ENCODE data around the gene PARD3B.

The PARD3B gene

DNA sequence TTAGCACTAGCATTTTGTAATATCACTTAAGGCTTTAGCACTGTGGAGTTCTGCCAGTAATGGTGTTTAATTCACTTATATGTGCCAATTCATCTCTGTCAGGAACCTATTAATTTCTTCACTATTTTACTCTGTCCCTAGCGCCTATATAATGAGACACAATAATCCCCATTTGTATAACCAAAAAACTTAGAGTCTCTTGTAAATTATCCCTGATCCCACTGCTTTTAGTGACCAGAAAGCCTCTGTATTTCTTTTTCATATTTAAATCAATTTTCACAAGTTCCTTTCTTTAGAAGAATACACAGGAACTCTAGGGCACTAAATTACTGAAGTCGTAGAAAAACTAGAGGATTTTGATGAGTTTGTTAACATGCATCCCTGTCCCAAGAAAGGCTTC lies 894.3 kb downstream of the PARD3B start:
- no peak for FAIRE-seq

DNA sequence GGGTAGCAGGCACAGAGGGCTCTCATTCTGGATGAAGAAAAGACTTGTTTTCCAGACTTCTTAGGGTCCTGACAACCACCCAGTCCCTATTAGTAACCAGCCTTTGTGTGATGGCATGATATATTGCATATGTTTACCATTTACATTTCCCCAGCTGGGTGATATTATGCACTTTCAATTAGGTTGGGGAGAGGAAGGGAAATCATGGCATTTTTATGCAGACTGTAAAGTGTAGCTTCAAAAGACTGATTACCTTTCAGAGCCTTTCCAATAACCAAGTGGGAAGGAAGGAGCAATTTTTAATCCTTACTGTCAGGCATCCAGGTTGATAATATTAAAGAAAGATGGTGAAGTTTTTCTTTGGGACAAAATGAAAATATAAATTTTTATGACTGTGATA lies 896.2 kb downstream of the PARD3B start:
- no peak for FAIRE-seq

DNA sequence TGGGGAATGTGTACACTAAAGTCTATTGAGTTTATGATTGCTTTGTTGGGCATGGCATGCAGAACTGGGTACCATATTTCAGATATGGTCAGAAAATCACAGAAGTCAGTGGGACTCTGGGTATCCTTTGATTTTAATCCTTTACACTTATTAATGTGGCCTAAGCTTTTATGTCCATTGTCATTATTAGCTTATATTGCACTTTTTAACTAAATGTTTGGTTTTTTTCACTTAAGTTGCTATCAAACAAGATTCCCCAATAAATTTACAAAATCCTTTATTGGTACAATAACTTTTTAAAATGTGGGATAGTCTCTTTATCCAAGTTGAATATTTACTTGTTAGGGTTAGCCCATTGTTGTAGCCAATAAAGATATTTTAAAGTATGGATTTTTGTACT lies 902.9 kb downstream of the PARD3B start:
- FAIRE-seq, result no peak

DNA sequence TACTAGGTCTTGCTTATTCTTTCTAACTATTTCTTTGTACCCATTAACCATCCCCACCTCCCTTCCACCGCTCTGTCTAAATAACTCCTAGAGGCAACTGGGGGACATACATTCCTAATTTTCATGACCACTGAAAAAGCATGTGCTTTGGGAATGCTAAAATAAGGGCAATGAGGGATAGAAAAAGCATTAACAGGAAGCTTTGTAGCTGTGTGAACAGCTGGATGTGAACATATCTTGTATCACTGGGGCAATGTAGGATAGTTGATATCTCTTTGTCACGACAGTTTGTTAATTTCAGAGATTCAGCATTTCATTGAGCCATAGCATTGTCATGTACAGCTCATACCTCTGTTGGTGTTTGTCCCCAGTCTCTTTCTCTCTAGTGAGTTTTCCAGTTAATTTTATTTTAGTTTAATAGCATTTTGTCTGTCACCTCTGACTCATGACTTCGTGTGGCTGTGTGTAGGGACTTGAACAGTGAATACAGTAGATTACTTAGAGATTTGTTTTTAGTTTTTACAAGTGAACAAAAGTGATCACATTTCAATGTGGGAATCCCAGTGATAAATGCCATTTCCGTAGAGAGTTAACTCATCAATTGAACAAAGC lies 906.7 kb downstream of the PARD3B start:
- FAIRE-seq, result no peak

DNA sequence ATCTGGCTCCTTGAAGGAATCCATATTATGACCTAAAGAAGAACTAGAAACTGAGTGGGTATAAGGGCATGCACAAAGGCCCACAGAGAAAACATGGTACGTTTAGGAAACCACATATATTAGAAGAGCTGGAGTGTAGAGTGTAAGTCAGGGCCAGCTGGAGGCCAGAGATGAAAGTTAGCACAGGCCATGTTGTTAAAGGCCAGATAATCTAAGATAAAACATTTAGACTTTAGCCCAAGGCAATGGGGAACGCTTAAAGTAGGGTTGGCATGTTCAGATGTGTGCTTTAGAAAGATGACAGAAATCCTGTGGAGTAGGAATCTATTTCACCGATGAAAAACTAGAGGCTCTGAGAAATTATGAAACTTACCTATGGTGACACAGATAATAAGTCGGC lies 907.9 kb downstream of the PARD3B start:
- FAIRE-seq, result no peak

DNA sequence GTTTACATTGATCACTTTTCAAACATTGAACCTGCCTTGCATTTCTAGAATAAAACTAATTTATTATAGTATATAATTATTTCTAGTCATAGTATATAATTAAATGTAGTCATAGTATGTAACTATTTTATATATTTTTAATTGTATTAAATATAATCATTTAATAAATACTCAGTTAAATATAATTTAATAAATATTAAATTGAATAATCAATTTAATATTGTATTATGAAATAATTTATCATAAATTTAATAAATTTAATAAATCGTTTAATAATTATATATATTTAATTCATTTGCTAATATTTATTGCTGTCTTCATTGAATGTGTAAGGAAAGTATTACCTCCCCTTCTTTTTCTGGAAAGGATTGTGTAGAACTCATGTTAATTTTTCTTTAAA lies 911.4 kb downstream of the PARD3B start:
- FAIRE-seq, result peak; percentile 92

DNA sequence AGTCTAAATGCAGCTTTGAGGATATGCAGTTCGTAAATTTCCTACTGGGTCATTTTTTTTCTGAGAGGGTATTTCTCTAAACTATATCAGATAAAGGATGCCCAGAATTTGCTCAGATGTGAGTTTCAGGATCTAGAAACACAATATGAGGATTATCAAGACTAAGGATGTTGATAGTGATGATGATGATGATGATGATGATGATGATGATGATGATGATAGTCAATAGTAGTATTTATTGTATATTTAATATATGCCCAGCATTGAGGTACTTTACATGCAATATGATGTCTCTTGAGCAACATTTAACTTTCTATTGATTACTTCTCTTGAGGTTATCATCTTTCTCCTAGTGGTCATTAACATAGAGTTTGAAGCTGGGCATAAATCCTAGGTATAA lies 914.9 kb downstream of the PARD3B start:
- no peak for FAIRE-seq

DNA sequence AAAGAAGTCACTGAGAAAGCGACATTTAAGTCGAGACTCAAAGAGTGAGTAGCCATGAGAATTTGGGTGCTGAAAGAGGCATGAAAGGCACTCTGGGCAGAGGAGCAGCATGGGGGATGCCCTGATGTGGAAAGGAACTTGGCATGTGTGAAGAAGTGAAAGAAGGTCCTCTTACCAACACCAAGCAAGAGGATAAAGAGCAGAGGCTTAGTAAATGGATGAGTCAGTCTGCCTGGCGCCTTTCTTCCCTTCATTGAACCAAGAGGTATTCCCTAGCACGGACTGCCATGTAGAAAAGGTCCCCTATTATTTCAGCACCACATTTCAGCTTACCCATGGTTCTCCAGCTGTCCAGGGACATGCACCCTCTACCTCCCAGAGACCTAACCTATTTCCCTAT lies 915.9 kb downstream of the PARD3B start:
- FAIRE-seq, result no peak

DNA sequence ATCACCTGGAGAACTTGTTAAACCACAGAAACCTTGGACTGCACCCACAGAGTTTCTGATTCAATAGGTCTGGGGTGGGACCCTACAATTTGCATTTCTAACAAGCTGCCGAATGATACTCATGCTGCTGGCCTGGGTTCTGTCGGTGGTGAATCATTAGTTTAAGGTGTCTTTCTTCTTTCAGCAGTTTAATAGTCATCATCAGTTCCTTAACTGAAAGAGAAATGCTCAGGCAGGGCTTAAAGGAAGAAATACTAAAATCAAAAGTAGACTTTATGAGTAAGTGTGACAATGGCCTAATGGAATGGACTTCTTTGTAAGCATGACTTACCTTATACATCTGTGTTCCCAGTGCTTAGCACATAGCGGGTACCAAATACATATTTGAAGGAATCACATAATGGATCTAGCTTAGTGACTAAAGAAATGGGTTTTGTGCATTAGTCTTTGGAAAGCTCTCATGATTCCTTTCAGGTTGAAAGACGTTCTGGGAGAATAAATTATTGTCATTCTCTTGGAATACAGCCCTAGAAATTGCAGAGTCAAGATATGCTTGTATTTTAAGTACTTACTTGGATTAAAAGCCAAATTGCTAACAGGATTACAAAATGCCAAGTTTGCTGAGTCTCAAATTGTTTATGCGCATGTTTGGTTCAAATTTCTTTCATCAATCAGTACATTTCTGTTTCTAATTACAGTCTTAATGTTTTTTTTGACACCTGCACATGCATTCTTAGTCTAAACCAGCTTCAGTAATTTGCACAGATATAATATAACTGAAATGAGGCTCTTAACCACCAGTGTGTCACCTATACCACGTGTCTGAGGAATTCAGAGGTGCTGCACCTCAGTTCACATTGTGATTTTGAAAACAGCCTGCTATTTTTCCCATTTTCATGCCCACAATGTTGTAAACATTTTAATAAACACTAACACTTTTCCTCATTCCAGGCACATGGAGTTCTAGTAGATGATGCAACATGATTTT lies 916.7 kb downstream of the PARD3B start:
- FAIRE-seq, result no peak

DNA sequence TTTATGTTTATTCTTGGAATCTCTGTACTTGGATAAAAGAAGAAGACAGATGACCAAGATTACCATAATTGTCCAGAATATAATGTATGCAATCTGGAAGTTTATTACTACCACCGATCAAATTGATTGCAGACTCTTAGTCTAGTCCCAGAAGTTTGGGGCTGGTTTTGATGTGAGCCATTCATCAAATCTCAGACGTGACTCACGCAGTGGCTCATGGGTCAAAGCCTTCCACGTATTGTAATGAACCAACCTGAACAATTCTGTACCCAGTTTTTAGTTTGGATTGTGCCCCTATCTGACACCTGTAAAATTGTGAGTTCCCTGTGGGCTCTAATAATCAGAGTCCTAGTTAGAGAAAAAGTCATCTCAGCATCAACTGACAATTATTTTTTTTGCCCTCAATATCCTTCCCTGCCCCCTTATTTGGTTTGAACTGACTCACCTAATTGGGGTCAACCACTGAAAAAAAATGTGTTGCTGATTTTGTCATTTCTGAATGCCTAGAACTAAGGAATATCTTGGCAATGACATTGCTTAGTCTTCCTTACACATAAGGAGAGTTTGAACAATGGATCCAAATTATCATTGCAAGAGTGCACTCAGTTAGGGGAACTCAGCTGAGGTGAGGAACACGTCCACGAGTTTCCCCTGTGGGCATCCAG lies 917.5 kb downstream of the PARD3B start:
- no peak for FAIRE-seq

DNA sequence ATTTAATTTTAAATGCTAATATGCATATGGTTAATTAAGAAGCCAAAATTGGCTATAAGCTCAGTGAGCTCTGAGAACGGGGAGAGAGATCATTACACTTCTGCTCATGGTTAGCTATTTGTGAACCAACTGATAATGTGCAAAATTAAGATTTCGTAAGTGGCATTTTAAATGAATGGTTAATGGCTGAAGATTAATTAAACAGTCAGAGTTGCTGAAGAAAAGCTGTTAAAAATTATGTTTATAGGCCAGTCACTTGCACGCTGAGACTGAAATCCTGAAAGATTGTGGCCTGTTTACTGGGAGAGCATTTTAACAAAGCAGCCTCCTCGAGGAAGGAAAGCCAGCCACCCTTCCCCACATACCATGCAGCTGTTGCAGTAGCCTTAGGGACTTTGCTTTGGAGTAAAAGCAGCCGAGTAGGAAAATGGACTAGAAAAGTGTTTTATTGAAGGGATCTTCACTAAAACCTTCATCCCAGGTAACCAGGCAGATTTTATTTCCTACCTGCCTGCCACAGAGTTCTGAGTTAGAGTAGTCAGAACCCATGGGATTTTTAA lies 918.3 kb downstream of the PARD3B start:
- FAIRE-seq, result no peak

DNA sequence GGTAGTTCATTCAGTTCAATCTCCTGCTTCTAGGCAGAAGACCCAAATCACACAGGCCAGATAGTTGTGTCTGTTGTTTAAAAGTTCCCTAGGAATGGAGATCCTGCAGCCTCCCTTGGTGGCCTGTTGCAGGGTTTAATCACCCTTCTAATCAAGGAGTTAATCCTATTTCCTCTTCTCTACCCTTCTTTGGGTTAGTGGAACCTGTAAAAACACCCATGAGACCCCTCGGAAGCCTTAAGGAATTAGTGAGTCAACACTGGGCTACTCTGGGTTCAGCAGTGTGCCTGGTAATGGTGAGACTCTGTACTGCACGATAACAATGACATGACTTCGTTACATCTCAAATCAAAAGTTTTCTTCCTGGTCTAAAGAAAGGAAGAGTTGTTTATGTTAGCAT lies 919.4 kb downstream of the PARD3B start:
- no peak for FAIRE-seq

DNA sequence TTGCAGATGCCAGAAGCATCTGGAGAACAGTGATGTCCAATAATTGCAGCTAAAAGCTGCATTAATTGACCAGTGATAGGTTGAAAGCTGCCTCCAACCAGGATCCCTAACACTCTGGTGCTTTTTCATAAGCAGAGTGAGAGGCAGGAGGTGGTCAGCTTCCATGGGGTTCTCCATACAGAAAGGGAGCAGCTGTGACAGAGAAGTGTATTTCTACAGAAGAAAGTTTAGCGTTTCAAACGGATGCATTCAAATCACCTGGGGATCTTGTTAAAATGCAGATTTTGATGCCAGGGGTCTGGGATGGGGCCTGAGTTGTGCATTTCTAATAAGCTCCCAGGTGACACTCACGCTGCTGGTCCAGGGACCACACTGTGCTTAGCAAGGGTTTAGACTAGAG lies 920.5 kb downstream of the PARD3B start:
- FAIRE-seq, result no peak

DNA sequence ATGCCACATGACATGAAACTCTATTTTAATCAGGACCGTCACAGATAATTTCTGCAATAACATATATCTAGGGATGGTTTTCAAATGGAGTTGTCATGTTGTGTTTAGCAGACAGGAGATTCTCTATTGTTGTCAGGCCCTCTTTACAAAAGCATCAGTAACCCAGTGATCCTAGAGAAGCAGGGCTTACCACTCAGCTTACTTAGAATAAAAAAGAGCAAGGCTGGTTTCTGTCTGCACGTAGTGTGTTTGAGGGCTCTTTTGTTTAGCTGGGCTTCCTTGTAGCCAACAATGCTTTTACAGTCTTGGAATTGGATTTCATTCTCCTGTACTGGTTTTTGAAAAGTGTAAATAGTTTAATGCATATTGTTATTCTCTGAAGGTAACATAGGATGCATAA lies 926.5 kb downstream of the PARD3B start:
- FAIRE-seq, result no peak

DNA sequence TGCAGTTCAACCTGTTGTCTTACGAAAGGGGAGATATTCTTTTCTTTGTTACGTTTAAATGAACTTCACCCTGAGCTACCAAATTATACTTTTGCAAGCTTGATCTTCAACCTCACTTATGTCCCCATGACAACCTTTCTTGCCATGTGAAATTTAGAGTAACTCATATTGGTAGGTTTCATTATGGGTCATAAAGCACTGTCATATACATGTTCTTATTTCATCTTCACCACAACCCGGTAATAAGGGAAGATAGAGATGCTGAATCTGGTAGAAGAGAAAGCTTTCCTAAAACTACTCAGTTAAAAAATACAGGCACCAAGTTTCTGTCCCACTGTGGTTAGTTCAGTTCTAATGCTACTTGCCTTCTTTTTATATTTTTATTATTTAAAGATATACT lies 928.5 kb downstream of the PARD3B start:
- no peak for FAIRE-seq

DNA sequence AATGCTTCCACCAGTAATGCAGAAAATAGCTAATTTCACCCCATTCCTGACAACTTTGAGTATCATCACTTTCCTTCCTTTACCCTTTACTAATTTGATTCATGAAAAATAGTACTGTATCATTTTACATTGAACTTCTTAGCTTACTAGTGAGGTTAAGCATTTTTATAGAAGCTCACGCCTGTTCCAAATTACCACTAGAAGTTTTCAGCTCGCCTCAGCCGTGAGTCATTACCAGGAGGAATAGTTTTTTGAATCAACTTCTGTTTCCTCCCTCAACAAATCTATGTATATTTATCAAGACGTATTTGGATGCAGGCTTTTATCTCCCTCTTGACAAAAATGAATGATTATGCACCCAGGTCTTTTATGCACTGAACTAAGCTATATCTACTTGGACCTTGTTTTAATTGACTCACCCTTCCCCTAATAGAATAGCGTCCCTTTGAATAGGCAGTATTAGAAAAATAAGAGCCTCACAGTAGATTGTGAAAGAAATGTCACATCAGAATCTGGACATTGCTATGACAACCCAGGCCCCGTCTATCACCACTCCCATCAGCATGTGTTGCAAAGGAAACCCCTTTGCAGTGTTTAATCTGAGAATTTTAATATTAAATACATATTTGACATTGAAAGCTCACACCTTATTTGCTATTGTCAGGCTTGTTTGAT lies 929.6 kb downstream of the PARD3B start:
- FAIRE-seq, result no peak

DNA sequence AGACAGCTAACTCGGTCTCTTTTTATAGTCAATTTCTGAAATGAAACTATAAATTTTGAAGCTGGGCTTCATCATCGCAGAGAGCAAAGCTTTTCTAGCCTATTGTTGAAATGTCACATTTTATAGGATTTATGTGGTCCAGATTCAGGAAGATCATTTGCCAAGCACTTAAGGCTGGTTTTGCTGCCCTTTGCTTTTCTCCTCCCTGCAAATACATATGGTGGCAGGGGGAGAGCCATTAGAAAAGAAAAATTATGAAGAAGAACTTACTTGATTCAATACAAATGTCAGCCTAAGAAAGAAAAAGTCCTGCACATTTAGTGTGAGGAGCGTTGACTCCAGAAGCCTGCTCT lies 930.1 kb downstream of the PARD3B start:
- no peak for FAIRE-seq

DNA sequence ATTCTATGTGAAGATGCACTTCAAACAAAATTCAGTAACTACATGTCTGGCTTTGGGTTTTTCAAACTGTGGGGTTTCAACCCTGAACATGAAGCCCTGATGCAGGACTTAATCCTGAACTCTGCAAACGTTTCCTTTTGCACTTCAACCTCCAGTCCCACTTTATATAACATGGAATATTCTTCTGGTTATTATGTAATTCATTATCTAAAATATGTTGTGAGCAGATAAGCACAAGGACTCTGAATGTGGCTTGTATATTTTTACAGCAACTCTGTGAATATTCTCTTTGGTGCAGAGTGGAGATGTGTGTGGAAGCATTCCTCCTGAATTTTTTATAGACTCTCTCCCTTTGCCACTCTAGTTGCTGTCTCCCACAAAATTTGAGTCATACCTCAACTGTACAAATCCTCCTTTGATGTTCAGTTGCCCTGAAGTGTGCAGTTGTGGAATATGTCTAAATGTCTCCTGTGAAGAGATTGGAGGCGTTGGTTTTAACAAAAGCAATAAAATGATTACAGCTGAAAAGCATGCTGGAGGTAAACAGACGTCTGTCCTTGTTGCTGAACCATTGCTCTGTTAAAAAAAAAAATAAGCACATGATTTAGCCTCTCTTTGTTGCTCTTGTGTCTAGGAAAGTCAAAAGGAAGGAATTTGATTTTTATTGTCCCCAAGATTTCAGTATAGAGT lies 931.9 kb downstream of the PARD3B start:
- no peak for FAIRE-seq

DNA sequence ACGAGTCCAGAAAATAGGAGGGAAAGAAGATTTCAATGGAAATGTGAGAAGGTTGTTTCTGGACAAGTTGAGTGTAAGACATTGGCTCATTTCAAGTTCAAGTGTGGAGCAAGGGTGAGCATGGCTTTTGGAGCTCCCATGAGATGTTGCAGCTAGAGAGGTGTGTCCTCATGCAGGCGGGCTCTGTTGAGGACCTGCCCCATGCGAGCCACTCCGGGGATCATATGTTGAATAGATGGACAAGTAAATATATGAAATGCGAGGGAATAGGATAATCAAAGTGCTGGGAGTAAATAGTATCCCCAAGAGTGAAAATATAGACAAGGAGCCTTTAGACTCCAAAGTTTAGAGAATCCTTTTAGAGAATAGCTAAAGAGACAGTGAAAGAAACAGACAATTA lies 936.6 kb downstream of the PARD3B start:
- no peak for FAIRE-seq

DNA sequence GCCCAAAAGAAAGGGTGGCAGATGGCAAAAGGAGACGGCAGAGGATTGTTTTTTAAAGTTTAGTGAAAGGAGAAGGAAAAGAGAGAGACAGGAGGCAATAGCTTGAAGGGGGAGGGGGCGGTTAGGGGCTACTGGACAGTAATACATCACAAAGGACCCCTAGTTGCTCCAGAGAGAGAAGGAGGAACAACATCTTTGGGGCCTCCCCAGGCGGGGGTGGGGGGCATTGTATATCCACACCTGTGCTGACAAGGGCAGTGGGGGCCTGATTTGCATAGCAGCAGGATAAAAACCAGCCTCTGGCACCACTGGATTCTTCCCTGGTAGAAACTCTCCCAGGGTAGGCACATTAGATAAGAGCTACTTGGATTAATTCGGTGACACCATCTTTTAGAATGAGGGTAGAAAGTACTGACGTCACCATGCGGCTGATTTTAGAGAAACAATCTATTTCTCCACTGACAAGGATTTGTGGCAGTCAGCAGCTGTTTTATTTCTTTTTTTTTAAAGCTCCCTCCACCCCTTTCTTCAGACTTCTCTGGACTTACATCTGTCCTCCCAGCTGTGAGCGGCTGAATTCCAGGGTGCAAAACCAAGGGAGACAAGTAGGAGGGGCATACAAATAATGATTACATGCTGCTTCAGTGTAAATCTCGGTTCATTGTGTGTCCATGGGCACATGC lies 937.3 kb downstream of the PARD3B start:
- FAIRE-seq, result no peak

DNA sequence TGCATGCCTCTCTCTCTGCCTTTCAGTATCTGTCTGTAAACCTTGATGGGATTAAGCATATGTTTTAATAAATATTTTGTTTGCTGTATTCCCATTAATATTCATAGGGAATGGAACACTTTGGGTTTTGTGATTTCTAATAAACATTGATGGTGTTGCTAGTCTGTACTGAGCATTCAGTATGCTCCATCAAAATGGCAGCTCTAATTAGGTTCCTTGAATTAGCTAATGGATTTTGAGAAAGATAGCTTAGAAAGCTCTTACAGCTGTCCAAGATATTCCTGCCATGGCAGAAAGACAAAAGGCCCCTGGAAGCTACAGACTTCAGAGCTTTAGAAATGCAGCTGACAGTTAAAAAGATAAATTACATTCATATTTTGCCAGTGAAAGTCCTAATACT lies 937.8 kb downstream of the PARD3B start:
- no peak for FAIRE-seq

DNA sequence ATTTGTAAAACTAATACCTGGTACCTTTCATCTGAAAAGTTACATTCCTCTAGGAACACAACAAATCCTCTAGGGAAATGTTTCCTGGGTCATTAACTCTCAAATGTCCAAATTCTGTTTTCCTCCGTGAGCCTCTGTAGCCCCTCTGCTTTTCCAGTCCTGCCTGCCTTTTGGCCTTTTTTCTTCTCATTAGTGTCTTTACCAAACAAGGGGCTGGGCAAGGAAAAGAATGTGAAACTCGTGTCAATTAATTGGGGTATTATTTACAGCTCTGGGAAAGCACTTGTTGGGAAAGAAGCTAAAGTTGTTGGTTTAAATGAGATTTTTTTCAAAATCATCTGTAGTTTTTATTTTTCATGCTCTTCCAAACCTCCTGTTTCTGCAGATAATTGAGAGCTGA lies 938.9 kb downstream of the PARD3B start:
- FAIRE-seq, result no peak

All from G401.6 (cell line).